IPS-18a (cell line): ENCODE measurements around the gene KBTBD6.
"Not testable (repeated sequence)": the region's sequence is repeated elsewhere in the genome, so short reads cannot be mapped to it uniquely, and the experiment has no call there.

Source experiments
- H3K27ac ChIP-seq: one replicate; pipeline ENCODE4 v1.5.1; 2013; ENCODE audit warnings: low read length
- H3K27me3 ChIP-seq: one replicate; pipeline ENCODE4 v1.6.1; 2013; ENCODE audit warnings: mild to moderate bottlenecking, low read length; ENCODE audit not compliant: control insufficient read depth, insufficient read depth
- H3K36me3 ChIP-seq: one replicate; pipeline ENCODE4 v1.6.1; 2013; ENCODE audit warnings: low read depth, low read length; ENCODE audit not compliant: control insufficient read depth
- H3K4me1 ChIP-seq: one replicate; pipeline ENCODE4 v1.6.1; 2013; ENCODE audit warnings: low read depth, low read length; ENCODE audit not compliant: control insufficient read depth
- H3K4me3 ChIP-seq: one replicate; pipeline ENCODE4 v1.5.1; 2013; ENCODE audit warnings: low read length
- H3K9ac ChIP-seq: one replicate; pipeline ENCODE4 v1.6.1; 2013; ENCODE audit warnings: mild to moderate bottlenecking, low read length, moderate library complexity
- H3K9me3 ChIP-seq: one replicate; pipeline ENCODE4 v1.6.1; 2013; ENCODE audit warnings: low read depth, low read length; ENCODE audit not compliant: control insufficient read depth

KBTBD6 gene

GRCh38 chr13:41132512-41133152, at the start of gene KBTBD6:
Gene KBTBD6 (minus strand): TSS chr13:41132802. CDS start chr13:41132511, 291 bp downstream.
- H3K9ac ChIP-seq: peak within 1 kb of the TSS; percentile 99
- H3K4me1 ChIP-seq: peaks cover 3% of the 10 kb centered on the region
- H3K27ac ChIP-seq: peak within 1 kb of the TSS; percentile 85
- no peaks in the 10 kb centered on the region for H3K27me3 ChIP-seq
- peak within 1 kb of the TSS; percentile 99 for H3K4me3 ChIP-seq
- no peaks in the 10 kb centered on the region for H3K9me3 ChIP-seq
- peaks cover 4% of the 10 kb centered on the region for H3K36me3 ChIP-seq

DNA sequence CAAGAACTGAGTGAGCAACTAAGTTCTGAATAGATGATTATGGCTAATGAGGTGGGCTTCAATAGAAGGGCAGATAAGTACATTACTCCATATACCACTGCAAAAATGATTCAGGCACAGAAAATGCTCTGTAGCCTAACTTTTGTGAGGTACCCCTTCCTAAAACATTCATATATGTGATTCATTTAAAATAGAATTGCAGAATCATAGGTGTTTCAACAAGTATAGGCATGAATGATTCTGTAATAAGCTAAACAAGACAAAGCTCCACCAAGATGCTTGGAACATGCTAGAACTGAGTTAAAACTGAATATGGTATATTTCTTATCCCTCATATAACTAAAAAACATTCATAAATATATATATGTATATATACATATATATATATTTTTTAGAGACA, 49.6 kb upstream of the KBTBD6 start:
- Histone ChIP-seq H3K9ac (no peak overlapping the region), H3K27me3 (no peaks in the 10 kb centered on the region), H3K9me3 (no peaks in the 10 kb centered on the region), H3K36me3 (no peaks in the 10 kb centered on the region), H3K4me1 (no peaks in the 10 kb centered on the region), H3K4me3 (no peak overlapping the region), H3K27ac (no peak overlapping the region)

GRCh38 chr13:41179593-41180250, 47.1 kb upstream of the KBTBD6 start:
- H3K36me3 ChIP-seq: no peaks in the 10 kb centered on the region

GRCh38 chr13:41178040-41178439, 45.4 kb upstream of the KBTBD6 start:
- H3K4me3 ChIP-seq: no peak overlapping the region
- H3K27ac ChIP-seq: no peak overlapping the region
- peaks cover 9% of the 10 kb centered on the region for H3K9me3 ChIP-seq
- no peak overlapping the region for H3K9ac ChIP-seq
- H3K27me3 ChIP-seq: no peaks in the 10 kb centered on the region
- no peaks in the 10 kb centered on the region for H3K36me3 ChIP-seq
- no peaks in the 10 kb centered on the region for H3K4me1 ChIP-seq

More at GRCh38 chr13:41179593-41180250, 47.1 kb upstream of the KBTBD6 start:
- Histone ChIP-seq H3K4me1 (no peaks in the 10 kb centered on the region), H3K9ac (no peak overlapping the region), H3K9me3 (peaks cover 9% of the 10 kb centered on the region), H3K27me3 (no peaks in the 10 kb centered on the region), H3K4me3 (no peak overlapping the region), H3K27ac (no peak overlapping the region)

DNA sequence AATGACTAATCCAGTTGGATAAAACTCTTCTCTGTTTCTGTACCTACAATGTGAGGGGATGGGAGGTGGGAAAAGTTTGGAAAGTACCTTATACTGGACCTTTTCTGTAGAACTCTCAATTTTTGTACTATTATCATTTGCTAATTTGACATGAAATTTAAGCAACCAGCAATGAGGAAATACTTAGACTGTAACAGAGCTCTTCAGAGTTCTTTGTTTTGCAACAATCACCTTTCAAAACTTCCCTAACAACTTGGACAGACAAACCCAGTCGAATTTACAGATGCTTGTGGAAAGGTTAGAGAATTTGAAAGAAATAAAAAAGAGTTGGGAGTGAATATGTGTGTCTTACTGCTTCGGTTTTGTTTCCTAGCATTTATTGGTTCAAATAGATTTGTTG, 45.0 kb upstream of the KBTBD6 start:
- H3K9me3 ChIP-seq: peaks cover 9% of the 10 kb centered on the region

DNA sequence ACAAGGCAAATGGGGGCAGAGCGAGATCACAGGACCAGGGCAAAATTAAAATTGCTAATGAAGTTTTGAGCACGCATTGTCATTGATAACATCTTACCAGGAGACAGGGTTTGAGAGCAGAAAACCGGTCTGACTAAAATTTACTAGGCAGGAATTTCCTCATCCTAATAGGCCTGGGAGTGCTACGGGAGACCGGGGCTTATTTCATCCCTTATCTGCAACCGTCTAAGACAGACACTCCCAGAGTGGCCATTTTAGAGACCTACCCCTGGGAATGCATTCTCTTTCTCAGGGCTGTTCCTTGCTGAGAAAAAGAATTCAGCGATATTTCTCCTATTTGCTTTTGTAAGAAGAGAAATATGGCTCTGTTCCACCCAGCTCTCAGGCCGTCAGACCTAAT, 43.0 kb upstream of the KBTBD6 start:
- not testable (repeated sequence) for H3K27ac ChIP-seq, H3K27me3 ChIP-seq, H3K9me3 ChIP-seq

More for the DNA sequence above, 45.0 kb upstream of the KBTBD6 start:
- H3K27me3 ChIP-seq: no peaks in the 10 kb centered on the region
- H3K4me1 ChIP-seq: no peaks in the 10 kb centered on the region
- H3K27ac ChIP-seq: no peak overlapping the region
- no peaks in the 10 kb centered on the region for H3K36me3 ChIP-seq
- no peak overlapping the region for H3K4me3 ChIP-seq
- no peak overlapping the region for H3K9ac ChIP-seq

DNA sequence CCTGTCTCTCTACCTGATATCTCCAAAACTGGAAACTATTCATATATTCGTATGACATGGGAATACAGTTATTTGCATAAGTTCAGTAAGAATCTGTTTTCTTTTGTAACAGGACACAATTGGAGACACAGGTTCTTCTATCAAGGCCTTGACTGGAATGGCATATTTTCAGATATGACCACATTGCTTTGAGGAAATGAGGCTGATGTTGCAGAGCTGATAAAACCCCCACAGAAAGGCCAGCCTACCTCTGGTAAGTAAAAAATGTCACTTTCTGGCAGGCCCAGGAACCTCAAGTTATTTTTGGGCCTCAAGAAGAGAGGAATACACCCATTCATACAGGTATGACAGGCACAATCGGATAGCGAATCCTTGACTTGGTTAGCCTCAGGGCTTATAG, 29.5 kb upstream of the KBTBD6 start:
- Histone ChIP-seq H3K27me3 (no peaks in the 10 kb centered on the region), H3K4me3 (no peak overlapping the region), H3K27ac (no peak overlapping the region), H3K4me1 (peaks cover 15% of the 10 kb centered on the region), H3K9ac (no peak overlapping the region), H3K9me3 (no peaks in the 10 kb centered on the region), H3K36me3 (no peaks in the 10 kb centered on the region)

More for the DNA sequence above, 43.0 kb upstream of the KBTBD6 start:
- not testable (repeated sequence) for H3K36me3 ChIP-seq, H3K4me3 ChIP-seq, H3K9ac ChIP-seq, H3K4me1 ChIP-seq

- Histone ChIP-seq H3K27ac (no peak overlapping the region), H3K4me3 (no peak overlapping the region), H3K27me3 (no peaks in the 10 kb centered on the region), H3K36me3 (no peaks in the 10 kb centered on the region), H3K9me3 (no peaks in the 10 kb centered on the region), H3K4me1 (peaks cover 20% of the 10 kb centered on the region), H3K9ac (no peak overlapping the region)
Observed at GRCh38 chr13:41159174-41159573, 26.6 kb upstream of the KBTBD6 start.

GRCh38 chr13:41157048-41157717, 24.6 kb upstream of the KBTBD6 start:
- Histone ChIP-seq H3K4me3 (no peak overlapping the region), H3K4me1 (peaks cover 20% of the 10 kb centered on the region), H3K9ac (no peak overlapping the region)

GRCh38 chr13:41156620-41157019, 24.0 kb upstream of the KBTBD6 start:
- H3K9ac ChIP-seq: no peak overlapping the region
- H3K27me3 ChIP-seq: no peaks in the 10 kb centered on the region
- H3K27ac ChIP-seq: no peak overlapping the region
- H3K9me3 ChIP-seq: no peaks in the 10 kb centered on the region
- peaks cover 20% of the 10 kb centered on the region for H3K4me1 ChIP-seq
- no peak overlapping the region for H3K4me3 ChIP-seq
- H3K36me3 ChIP-seq: no peaks in the 10 kb centered on the region

More at GRCh38 chr13:41157048-41157717, 24.6 kb upstream of the KBTBD6 start:
- H3K36me3 ChIP-seq: no peaks in the 10 kb centered on the region
- no peaks in the 10 kb centered on the region for H3K9me3 ChIP-seq
- no peak overlapping the region for H3K27ac ChIP-seq
- no peaks in the 10 kb centered on the region for H3K27me3 ChIP-seq

DNA sequence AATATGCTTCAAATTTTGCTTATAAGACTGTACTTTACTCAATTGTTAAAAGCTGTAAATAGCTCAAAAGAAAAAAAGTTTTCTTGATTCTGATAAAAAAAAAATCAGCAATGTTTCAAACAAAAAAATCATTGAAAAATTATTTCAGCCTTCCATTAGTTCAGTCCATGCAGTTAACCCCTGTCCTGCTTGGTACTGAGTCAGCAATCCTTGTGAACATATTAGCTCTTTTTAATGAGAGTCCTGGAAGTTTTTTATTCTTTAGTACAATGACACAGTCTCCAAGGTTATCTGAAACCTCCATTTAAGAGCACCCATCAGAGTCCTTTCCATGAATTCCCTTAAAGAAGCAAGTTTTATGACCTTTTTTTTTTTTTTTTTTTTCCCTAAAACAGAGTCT, 21.4 kb upstream of the KBTBD6 start:
- Histone ChIP-seq H3K27me3 (no peaks in the 10 kb centered on the region), H3K27ac (no peak overlapping the region), H3K4me3 (no peak overlapping the region), H3K9ac (no peak overlapping the region), H3K4me1 (peaks cover 11% of the 10 kb centered on the region), H3K9me3 (peaks cover 13% of the 10 kb centered on the region), H3K36me3 (no peaks in the 10 kb centered on the region)
